GM12801 (cell line): ENCODE results near the gene CIITA.

Experiments
- TF ChIP-seq, protein P1 (sequence below): IDR thresholded peaks from one replicate; pipeline ENCODE4 v1.5.1; 2011; ENCODE audit warnings: control low read depth; ENCODE audit not compliant: insufficient read length; ENCODE audit errors: extremely low read depth

Gene CIITA

GRCh38 chr16:10945065-10945787 is 68.2 kb downstream of the CIITA start:
- TF ChIP-seq, protein P1, sequence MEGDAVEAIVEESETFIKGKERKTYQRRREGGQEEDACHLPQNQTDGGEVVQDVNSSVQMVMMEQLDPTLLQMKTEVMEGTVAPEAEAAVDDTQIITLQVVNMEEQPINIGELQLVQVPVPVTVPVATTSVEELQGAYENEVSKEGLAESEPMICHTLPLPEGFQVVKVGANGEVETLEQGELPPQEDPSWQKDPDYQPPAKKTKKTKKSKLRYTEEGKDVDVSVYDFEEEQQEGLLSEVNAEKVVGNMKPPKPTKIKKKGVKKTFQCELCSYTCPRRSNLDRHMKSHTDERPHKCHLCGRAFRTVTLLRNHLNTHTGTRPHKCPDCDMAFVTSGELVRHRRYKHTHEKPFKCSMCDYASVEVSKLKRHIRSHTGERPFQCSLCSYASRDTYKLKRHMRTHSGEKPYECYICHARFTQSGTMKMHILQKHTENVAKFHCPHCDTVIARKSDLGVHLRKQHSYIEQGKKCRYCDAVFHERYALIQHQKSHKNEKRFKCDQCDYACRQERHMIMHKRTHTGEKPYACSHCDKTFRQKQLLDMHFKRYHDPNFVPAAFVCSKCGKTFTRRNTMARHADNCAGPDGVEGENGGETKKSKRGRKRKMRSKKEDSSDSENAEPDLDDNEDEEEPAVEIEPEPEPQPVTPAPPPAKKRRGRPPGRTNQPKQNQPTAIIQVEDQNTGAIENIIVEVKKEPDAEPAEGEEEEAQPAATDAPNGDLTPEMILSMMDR = no peak

- TF ChIP-seq, protein P1 = no peak
These were observed 69.3 kb downstream of the CIITA start for GRCh38 chr16:10946308-10946707.

DNA sequence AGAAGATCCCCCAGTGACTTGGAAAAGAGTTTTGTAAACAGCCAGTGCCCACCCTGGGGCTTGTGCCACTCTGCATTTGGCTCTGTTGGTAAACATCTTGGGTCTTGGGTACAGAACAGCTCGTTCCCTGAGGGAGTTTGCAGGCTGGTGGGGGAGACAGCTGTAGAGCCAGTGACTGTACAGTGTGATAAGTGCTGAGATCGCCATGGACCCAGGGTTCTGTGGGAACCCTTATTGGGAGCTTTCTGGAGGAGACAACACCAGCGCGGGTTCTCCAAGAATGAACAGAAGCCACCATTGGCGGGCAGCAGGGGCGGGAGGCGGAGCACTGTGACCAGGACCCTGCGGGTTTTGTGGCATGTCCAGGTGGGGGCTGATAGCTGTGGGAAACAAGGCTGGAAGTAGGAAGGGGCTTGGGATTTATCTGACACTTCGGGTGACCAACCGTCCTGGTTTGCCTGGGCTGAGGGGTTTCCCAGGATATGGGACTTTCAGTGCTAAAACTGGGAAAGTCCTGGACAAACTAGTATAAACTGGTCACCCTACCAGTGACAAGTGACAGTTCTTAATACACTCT is 70.3 kb downstream of the CIITA start:
- TF ChIP-seq, protein P1 = no peak

DNA sequence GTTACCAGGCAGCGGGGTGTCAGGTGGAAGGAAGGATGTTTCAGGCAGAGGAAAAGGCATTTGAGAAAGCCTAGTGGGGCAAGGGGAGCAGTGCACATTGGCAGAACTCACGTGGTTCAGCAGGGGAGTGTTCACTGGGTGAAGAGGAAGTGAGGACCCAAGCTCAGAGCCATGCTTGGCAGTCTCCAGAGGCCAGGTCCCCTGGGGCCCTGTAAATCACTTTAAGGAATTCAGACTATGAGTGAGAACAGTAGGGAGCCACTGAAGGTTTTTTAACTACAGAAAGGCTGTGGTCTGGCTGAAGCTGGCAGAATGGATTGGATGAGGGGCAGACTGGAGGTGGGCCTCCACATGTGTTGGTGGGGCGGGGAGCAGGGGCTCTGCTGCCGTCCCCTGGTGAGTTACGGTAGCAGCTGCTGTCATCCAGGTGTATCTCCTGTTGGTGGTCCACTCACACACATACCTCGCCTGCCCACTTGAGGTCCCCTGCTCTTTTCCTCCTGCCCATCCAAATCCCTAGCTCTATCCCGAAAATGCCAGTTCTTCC is 72.5 kb downstream of the CIITA start:
- TF ChIP-seq, protein P1 = no peak

GRCh38 chr16:10950393-10950792 is 73.4 kb downstream of the CIITA start:
- TF ChIP-seq, protein P1 = no peak

GRCh38 chr16:10951026-10951425 is 74.0 kb downstream of the CIITA start:
- TF ChIP-seq, protein P1 = no peak

- TF ChIP-seq, protein P1 = no peak
These were observed 77.9 kb downstream of the CIITA start for GRCh38 chr16:10954903-10955302.
